HG02610 (cell line): ENCODE results near the gene MAN1B1.

Experiments
- ATAC-seq: cut with Tn5 transposase; IDR thresholded peaks from one replicate; pipeline ENCODE4 v1.9.1; 2021; ENCODE audit warnings: mild to moderate bottlenecking, moderate library complexity; ENCODE audit not compliant: unreplicated experiment

Gene MAN1B1

GRCh38 chr9:137086531-137087408 lies at the start of gene MAN1B1:
Gene MAN1B1, plus strand, starts transcription at chr9:137086985. Its CDS starts 15 bp downstream, at chr9:137087000.
- peak; percentile 80 for ATAC-seq

- no peak for ATAC-seq
These were observed 49.8 kb upstream of the MAN1B1 start for GRCh38 chr9:137037035-137037434.

- no peak for ATAC-seq
These were observed 49.3 kb upstream of the MAN1B1 start for GRCh38 chr9:137037483-137037882.

- no peak for ATAC-seq
These were observed 47.9 kb upstream of the MAN1B1 start for GRCh38 chr9:137038916-137039315.

- no peak for ATAC-seq
These were observed 47.0 kb upstream of the MAN1B1 start for GRCh38 chr9:137039611-137040366.

GRCh38 chr9:137040568-137040967 lies 46.2 kb upstream of the MAN1B1 start:
- no peak for ATAC-seq

- no peak for ATAC-seq
These were observed 45.7 kb upstream of the MAN1B1 start for GRCh38 chr9:137041124-137041523.

- ATAC-seq = no peak
These were observed 43.7 kb upstream of the MAN1B1 start for GRCh38 chr9:137042751-137043727.

GRCh38 chr9:137044037-137044436 lies 42.7 kb upstream of the MAN1B1 start:
- ATAC-seq = no peak

GRCh38 chr9:137044502-137045177 lies 42.1 kb upstream of the MAN1B1 start:
- no peak for ATAC-seq

- ATAC-seq = no peak
These were observed 41.3 kb upstream of the MAN1B1 start for GRCh38 chr9:137045294-137046087.

- ATAC-seq = no peak
These were observed 40.5 kb upstream of the MAN1B1 start, which contains the start of gene NPDC1 for GRCh38 chr9:137046088-137046787. Gene NPDC1, minus strand, starts transcription at chr9:137046177. Its CDS starts 188 bp downstream, at chr9:137045989.

- ATAC-seq = no peak
These were observed 37.9 kb upstream of the MAN1B1 start for GRCh38 chr9:137048655-137049543.

GRCh38 chr9:137049544-137050449 lies 37.0 kb upstream of the MAN1B1 start:
- ATAC-seq = no peak

GRCh38 chr9:137050570-137050969 lies 36.2 kb upstream of the MAN1B1 start:
- ATAC-seq = no peak

GRCh38 chr9:137051145-137051724 lies 35.5 kb upstream of the MAN1B1 start:
- no peak for ATAC-seq
